ENCODE measurements around the gene NRXN3.

Gene NRXN3

DNA sequence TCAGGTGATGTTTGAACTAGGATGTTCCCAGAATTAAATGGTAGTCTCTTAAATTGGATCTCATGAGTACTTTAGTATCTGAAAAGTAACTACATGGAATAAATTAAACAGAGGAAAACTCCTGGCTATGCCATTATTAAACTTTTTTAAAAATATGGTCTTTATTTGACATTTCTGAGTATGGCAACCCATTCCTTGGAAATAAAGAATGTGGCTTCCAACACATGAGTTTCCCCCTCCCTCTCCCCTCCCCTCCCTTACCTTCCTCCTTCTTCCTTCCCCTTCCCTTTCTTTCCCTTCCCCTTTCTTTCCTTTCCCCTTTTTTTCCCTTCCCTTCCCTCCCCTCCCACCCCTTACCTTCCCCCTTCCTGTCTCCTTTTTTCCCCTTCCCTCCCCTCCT lies 1100.9 kb downstream of the NRXN3 start:
- Histone ChIP-seq H3K9ac (ENCODE audit: low read depth, low read length) (no peak overlapping the region), H3K27me3 (ENCODE audit: control insufficient read depth, insufficient read depth, low read length) (no peaks in the 10 kb centered on the region), H3K4me1 (ENCODE audit: control insufficient read depth, insufficient read depth, low read length) (no peaks in the 10 kb centered on the region), H3K4me2 (ENCODE audit: low read length) (no peak overlapping the region), H3K36me3 (ENCODE audit: insufficient read depth, low read length) (no peaks in the 10 kb centered on the region), H3K4me3 (ENCODE audit: low read length) (no peak overlapping the region), H3K9me3 (replicated peaks; ENCODE audit: low read length) (no peaks in the 10 kb centered on the region)

- Histone ChIP-seq H3K4me1 (ENCODE audit: control insufficient read depth, insufficient read depth, low read length) (peaks cover 7% of the 10 kb centered on the region), H3K27me3 (ENCODE audit: control insufficient read depth, insufficient read depth, low read length) (no peaks in the 10 kb centered on the region), H3K36me3 (ENCODE audit: insufficient read depth, low read length) (no peaks in the 10 kb centered on the region), H3K9me3 (replicated peaks; ENCODE audit: low read length) (no peaks in the 10 kb centered on the region), H3K4me2 (ENCODE audit: low read length) (no peak overlapping the region), H3K9ac (ENCODE audit: low read depth, low read length) (no peak overlapping the region), H3K4me3 (ENCODE audit: low read length) (no peak overlapping the region)
Measured at GRCh38 chr14:79274641-79275291, 1104.6 kb downstream of the NRXN3 start.

DNA sequence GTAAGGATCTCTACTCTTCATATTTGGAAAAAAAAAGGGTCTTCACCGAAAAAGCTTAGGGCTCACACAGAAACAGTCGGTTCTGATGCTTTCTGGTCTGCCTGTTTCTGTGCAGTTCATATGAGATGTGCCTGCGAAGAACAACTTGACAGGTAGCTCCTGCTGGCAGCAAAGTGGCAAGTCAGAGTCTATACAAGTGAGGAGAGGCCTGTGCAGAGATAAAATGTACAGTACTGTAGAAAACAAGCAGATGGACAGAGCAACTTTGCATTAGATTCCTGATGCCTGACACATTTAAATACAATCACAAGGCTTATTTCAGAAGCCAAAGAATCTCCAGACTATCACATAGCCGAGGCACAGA lies 1105.1 kb downstream of the NRXN3 start:
- H3K9me3 ChIP-seq (replicated peaks; ENCODE audit: low read length): no peaks in the 10 kb centered on the region
- H3K9ac ChIP-seq (ENCODE audit: low read depth, low read length): no peak overlapping the region
- no peaks in the 10 kb centered on the region for H3K36me3 ChIP-seq (ENCODE audit: insufficient read depth, low read length)
- no peaks in the 10 kb centered on the region for H3K27me3 ChIP-seq (ENCODE audit: control insufficient read depth, insufficient read depth, low read length)
- H3K4me1 ChIP-seq (ENCODE audit: control insufficient read depth, insufficient read depth, low read length): peaks cover 12% of the 10 kb centered on the region
- no peak overlapping the region for H3K4me2 ChIP-seq (ENCODE audit: low read length)
- H3K4me3 ChIP-seq (ENCODE audit: low read length): no peak overlapping the region

DNA sequence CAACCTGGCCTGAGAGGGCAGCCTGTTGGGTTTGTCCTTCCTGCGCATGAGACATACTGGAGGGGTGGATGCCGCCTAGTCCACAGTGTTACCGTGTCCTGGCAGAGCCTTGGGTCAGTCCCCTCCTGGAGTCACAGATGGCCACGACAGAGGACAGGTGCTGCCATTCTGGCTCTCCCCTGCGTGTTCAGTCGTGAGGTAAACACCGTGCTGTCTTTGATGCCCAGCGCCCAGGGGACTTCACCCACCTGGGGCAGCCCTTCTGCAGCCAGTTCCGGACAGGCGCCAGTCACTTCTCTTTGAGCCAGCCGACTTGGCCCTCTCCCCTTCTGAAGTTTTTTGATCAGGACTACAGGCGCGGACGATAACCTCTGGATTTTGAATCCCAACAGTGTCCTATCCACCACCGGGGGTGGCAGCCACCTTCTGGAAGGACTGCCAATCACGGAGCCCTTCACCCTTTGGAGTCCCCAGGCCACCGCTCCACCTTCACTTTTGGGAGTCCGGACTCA lies 1108.2 kb downstream of the NRXN3 start:
- Histone ChIP-seq H3K36me3 (ENCODE audit: insufficient read depth, low read length) (no peaks in the 10 kb centered on the region), H3K9me3 (replicated peaks; ENCODE audit: low read length) (no peaks in the 10 kb centered on the region), H3K4me1 (ENCODE audit: control insufficient read depth, insufficient read depth, low read length) (peaks cover 21% of the 10 kb centered on the region), H3K4me3 (ENCODE audit: low read length) (peak overlapping the region; percentile 85), H3K4me2 (ENCODE audit: low read length) (peak overlapping the region; percentile 93), H3K27me3 (ENCODE audit: control insufficient read depth, insufficient read depth, low read length) (no peaks in the 10 kb centered on the region), H3K9ac (ENCODE audit: low read depth, low read length) (peak overlapping the region; percentile 77)

GRCh38 chr14:79278798-79279644 lies 1108.8 kb downstream of the NRXN3 start:
- Histone ChIP-seq H3K9me3 (replicated peaks; ENCODE audit: low read length) (no peaks in the 10 kb centered on the region), H3K27me3 (ENCODE audit: control insufficient read depth, insufficient read depth, low read length) (no peaks in the 10 kb centered on the region), H3K9ac (ENCODE audit: low read depth, low read length) (peak overlapping the region; percentile 77), H3K4me3 (ENCODE audit: low read length) (peak overlapping the region; percentile 85), H3K4me2 (ENCODE audit: low read length) (peak overlapping the region; percentile 93), H3K36me3 (ENCODE audit: insufficient read depth, low read length) (no peaks in the 10 kb centered on the region), H3K4me1 (ENCODE audit: control insufficient read depth, insufficient read depth, low read length) (peaks cover 21% of the 10 kb centered on the region)

DNA sequence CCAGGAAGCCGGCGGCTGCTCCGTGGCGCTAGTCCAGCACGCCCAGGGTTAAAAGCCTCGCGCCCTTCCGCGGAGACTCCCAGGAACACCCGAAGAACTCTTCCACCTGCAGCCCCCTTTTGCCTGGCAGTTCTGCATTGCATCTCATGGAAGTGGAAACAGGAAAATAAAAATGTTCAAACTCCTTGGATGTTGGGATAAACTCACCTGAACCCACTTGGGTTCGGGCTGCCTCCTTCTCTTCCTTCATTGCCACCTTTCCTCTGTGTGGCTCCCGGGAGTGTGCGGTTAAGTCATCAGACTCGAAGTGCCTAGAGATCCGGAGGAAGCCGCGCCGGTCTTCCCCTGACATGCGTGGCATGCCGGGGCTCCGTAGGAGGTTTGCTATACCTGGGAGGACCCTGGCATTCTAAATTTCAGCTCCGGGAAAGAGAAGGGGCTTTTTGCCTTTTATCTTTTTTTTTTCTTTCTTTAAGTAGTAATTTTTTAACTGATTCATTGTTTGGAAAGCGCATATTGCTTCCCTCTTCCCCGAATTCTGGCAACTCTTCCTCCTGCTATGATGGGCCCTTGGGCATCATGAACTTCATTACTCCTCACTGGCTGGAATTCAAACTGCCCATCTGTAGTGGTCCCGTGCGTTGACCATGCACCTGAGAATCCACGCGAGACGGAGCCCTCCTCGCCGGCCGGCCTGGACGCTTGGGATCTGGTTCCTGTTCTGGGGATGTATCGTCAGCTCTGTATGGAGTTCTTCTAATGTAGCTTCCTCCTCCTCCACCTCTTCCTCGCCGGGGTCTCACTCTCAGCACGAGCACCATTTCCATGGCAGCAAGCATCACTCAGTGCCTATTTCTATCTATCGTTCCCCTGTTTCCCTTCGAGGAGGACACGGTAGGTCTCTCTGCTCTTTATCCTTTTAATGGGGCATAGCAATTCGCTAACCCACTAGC lies 1109.7 kb downstream of the NRXN3 start:
- H3K9me3 ChIP-seq (replicated peaks; ENCODE audit: low read length): no peaks in the 10 kb centered on the region
- no peaks in the 10 kb centered on the region for H3K36me3 ChIP-seq (ENCODE audit: insufficient read depth, low read length)
- H3K4me1 ChIP-seq (ENCODE audit: control insufficient read depth, insufficient read depth, low read length): peaks cover 21% of the 10 kb centered on the region
- H3K9ac ChIP-seq (ENCODE audit: low read depth, low read length): peak overlapping the region; percentile 24
- H3K27me3 ChIP-seq (ENCODE audit: control insufficient read depth, insufficient read depth, low read length): no peaks in the 10 kb centered on the region
- peak overlapping the region; percentile 85 for H3K4me3 ChIP-seq (ENCODE audit: low read length)
- H3K4me2 ChIP-seq (ENCODE audit: low read length): peak overlapping the region; percentile 93

DNA sequence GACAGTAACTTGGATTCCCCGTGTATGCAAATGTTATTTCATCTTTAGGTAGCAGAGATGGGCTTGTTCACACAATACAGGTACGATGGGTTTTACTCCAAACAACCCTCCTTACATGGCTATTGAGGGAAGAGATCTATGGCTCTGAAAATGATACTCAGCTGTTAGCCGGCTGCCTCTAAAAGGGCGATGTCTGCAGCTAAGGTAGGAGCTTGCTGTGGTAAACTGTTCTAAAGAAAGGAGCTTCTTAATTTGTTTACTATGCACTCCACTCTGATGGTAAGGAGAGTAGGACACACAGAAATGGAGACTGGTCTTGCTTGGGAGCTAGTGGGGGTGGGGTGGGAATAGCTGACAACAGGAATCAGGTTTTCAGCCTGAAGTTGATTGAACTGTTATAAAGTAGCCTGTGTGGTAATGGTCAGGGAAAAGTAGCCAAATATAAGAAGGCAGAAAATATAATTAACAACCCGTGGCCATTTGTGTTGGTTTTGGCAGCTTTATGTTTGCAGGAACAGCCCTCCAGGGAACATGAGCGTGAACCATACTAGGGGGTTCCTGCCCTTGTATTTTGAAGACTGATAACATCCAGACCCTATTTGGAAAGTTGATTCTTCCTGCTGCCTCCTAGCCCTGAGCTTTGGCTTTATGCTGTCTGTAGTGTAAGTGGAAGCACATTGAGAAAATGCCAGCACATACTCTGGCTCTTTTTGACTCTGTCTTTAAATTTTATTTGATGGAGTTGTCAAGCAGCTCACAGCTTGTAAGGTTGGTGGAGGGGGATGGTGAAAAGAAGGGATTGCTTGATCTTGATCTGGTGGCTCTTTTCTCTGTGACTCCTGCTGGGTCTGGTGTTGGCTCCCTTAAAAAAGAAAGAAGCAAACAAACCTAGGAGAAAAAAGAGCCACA lies 1111.3 kb downstream of the NRXN3 start:
- Histone ChIP-seq H3K9me3 (replicated peaks; ENCODE audit: low read length) (no peaks in the 10 kb centered on the region), H3K4me3 (ENCODE audit: low read length) (peak overlapping the region; percentile 13), H3K9ac (ENCODE audit: low read depth, low read length) (no peak overlapping the region), H3K4me2 (ENCODE audit: low read length) (peak overlapping the region; percentile 93), H3K36me3 (ENCODE audit: insufficient read depth, low read length) (no peaks in the 10 kb centered on the region), H3K27me3 (ENCODE audit: control insufficient read depth, insufficient read depth, low read length) (no peaks in the 10 kb centered on the region), H3K4me1 (ENCODE audit: control insufficient read depth, insufficient read depth, low read length) (peaks cover 21% of the 10 kb centered on the region)

- no peak overlapping the region for H3K9ac ChIP-seq (ENCODE audit: low read depth, low read length)
- H3K4me3 ChIP-seq (ENCODE audit: low read length): no peak overlapping the region
- H3K27me3 ChIP-seq (ENCODE audit: control insufficient read depth, insufficient read depth, low read length): no peaks in the 10 kb centered on the region
- H3K4me1 ChIP-seq (ENCODE audit: control insufficient read depth, insufficient read depth, low read length): peaks cover 15% of the 10 kb centered on the region
- no peaks in the 10 kb centered on the region for H3K36me3 ChIP-seq (ENCODE audit: insufficient read depth, low read length)
- no peak overlapping the region for H3K4me2 ChIP-seq (ENCODE audit: low read length)
- H3K9me3 ChIP-seq (replicated peaks; ENCODE audit: low read length): no peaks in the 10 kb centered on the region
Measured at GRCh38 chr14:79284621-79285020, 1114.4 kb downstream of the NRXN3 start.

DNA sequence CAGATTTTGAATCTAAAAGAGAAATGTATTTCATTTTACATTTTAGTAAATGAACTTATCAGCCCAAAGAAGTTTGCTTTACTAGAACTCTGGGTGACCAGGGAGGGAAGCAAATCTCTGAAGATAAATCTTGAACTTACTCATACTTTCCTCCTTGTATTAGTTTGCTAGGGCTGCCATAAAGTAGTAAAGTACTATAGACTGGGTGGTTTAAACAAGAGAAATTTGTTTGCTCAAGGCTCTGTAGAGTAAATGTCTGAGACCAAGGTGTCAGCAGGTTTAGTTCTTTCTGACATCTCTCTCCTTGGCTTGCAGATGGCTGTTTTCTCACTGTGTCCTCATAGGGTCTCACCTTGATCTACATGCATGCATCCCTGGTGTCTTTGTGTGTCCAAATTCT lies 1115.1 kb downstream of the NRXN3 start:
- H3K9ac ChIP-seq (ENCODE audit: low read depth, low read length): no peak overlapping the region
- no peaks in the 10 kb centered on the region for H3K36me3 ChIP-seq (ENCODE audit: insufficient read depth, low read length)
- H3K27me3 ChIP-seq (ENCODE audit: control insufficient read depth, insufficient read depth, low read length): no peaks in the 10 kb centered on the region
- peaks cover 8% of the 10 kb centered on the region for H3K4me1 ChIP-seq (ENCODE audit: control insufficient read depth, insufficient read depth, low read length)
- H3K9me3 ChIP-seq (replicated peaks; ENCODE audit: low read length): no peaks in the 10 kb centered on the region
- no peak overlapping the region for H3K4me2 ChIP-seq (ENCODE audit: low read length)
- no peak overlapping the region for H3K4me3 ChIP-seq (ENCODE audit: low read length)

DNA sequence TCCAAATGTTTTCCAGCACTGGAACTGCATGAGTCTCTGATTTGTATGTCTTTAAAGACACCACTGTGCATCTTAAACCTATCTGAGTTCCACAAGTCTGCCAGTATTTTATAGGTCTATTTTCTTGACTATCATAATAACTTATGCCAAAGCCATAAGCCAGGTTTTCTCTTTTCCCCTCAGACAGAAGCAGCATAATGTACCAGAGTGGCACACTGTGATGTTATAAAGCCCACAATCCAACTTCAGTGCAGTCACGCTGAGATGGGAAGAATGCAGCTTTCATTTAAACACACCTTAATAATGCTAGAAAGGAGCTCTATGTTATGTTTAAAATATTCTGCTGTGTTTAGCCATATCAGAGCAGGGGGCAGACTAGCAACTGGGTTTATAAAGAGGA lies 1117.8 kb downstream of the NRXN3 start:
- H3K4me2 ChIP-seq (ENCODE audit: low read length): no peak overlapping the region
- no peak overlapping the region for H3K4me3 ChIP-seq (ENCODE audit: low read length)
- no peaks in the 10 kb centered on the region for H3K4me1 ChIP-seq (ENCODE audit: control insufficient read depth, insufficient read depth, low read length)
- no peak overlapping the region for H3K9ac ChIP-seq (ENCODE audit: low read depth, low read length)
- no peaks in the 10 kb centered on the region for H3K9me3 ChIP-seq (replicated peaks; ENCODE audit: low read length)
- no peaks in the 10 kb centered on the region for H3K27me3 ChIP-seq (ENCODE audit: control insufficient read depth, insufficient read depth, low read length)
- no peaks in the 10 kb centered on the region for H3K36me3 ChIP-seq (ENCODE audit: insufficient read depth, low read length)
